GM12892 (cell line): Measurements from ENCODE around the gene LEKR1.

ENCODE experiments used
- POLR2A ChIP-seq: IDR thresholded peaks from 2 replicates; pipeline ENCODE4 v1.6.1; 2011; ENCODE audit warnings: low read depth, low read length, control low read depth
- POLR2AphosphoS5 ChIP-seq: IDR thresholded peaks from 2 replicates; pipeline ENCODE4 v1.6.1; 2011; ENCODE audit warnings: low read depth, low read length, control low read depth
- TAF1 ChIP-seq: IDR thresholded peaks from 2 replicates; pipeline ENCODE4 v1.6.1; 2011; ENCODE audit warnings: low read depth, mild to moderate bottlenecking, control low read depth, low read length, borderline replicate concordance

- TF ChIP-seq POLR2AphosphoS5 (no peak), POLR2A (no peak), TAF1 (no peak)
These were observed 24.4 kb upstream of the LEKR1 start for GRCh38 chr3:156801746-156802145.
